GM12878 (cell line): Measurements from ENCODE around the gene NEO1. TPM values are rescaled to one million over a fixed set of nuclear protein-coding genes. Genes with fewer than 3 reads are reported as not detected.
A peak's percentile ranks its signal among the peaks of the same experiment; 100 is the strongest.

Source experiments
- ATAC-seq: fragments of 200-7000 bp; cut with Tn5 transposase; 3 replicates; pipeline ENCODE4 v1.9.1; 2020; ENCODE audit warnings: mild to moderate bottlenecking, moderate library complexity
- BruUV-seq: library from RNA; stranded (reverse); fragments of 400-500 nt; replicated peaks from 2 replicates; lab custom pipeline; 2021; lab: Mats Ljungman, UMichigan
- CTCF ChIA-PET: fragments of 300-600 bp; sonication (Branson Sonifier 250); formaldehyde crosslinking; extraction: SDS; loops from one replicate; lab custom pipeline; 2021; ENCODE audit warnings: inconsistent platforms; lab: Yijun Ruan, JAX
- POLR2A ChIA-PET: fragments of 350-600 bp; formaldehyde crosslinking; extraction: SDS; loops from one replicate; lab custom pipeline; 2021; ENCODE audit warnings: inconsistent platforms; lab: Charles Lee
- RAD21 ChIA-PET: fragments of 300-600 bp; sonication (Branson Sonifier 250); formaldehyde crosslinking; loops from one replicate; lab custom pipeline; 2023; ENCODE audit warnings: antibody characterized with exemption; ENCODE audit not compliant: unreplicated experiment; lab: Charles Lee
- SMC1A ChIA-PET: fragments of 300-600 bp; sonication (Branson Sonifier 250); formaldehyde crosslinking; loops from one replicate; lab custom pipeline; 2023; ENCODE audit not compliant: unreplicated experiment, uncharacterized antibody; lab: Charles Lee
- DNase-seq: peaks from one replicate; pipeline ENCODE4 v3.0.0-alpha.2; 2011; ENCODE audit warnings: low read depth, low spot score
- FAIRE-seq: peaks from 3 replicates; lab custom pipeline; 2011; peaks lifted over from hg19 to GRCh38; lab: Jason Lieb, UNC
- H2AFZ ChIP-seq: 2 replicates; pipeline ENCODE4 v1.6.0; 2011; ENCODE audit warnings: low read depth, low read length, control low read depth; ENCODE audit not compliant: control insufficient read depth
- H3K27ac ChIP-seq: 2 replicates; pipeline ENCODE4 v1.5.1; 2011; ENCODE audit warnings: control low read depth; ENCODE audit not compliant: control insufficient read depth, insufficient read depth
- H3K27me3 ChIP-seq, 2 experiments: replicated peaks in 1 of 2; 2 replicates each; pipeline versions ENCODE4 v1.6.0 to v1.6.1; 2011; ENCODE audit warnings: low read length in 1 of 2; ENCODE audit not compliant: control insufficient read depth in 2 of 2, insufficient read depth in 2 of 2
- H3K36me3 ChIP-seq, 2 experiments: 2 replicates each; pipeline ENCODE4 v1.5.1; 2011; ENCODE audit warnings: low read length in 1 of 2; ENCODE audit not compliant: control insufficient read depth in 2 of 2, insufficient read depth in 2 of 2
- H3K4me1 ChIP-seq: 2 replicates; pipeline ENCODE4 v1.6.1; 2011; ENCODE audit warnings: mild to moderate bottlenecking, low read length, moderate library complexity, mixed read lengths; ENCODE audit not compliant: control insufficient read depth, insufficient read depth
- H3K4me2 ChIP-seq: 2 replicates; pipeline ENCODE4 v1.6.0; 2011; ENCODE audit warnings: control low read depth; ENCODE audit not compliant: control insufficient read depth, insufficient read depth
- H3K4me3 ChIP-seq: fragments of 200-600 bp; sonication (generic); 2 replicates; pipeline ENCODE4 v1.5.1; 2016
- H3K79me2 ChIP-seq: 2 replicates; pipeline ENCODE4 v1.6.0; 2011; ENCODE audit warnings: low read length; ENCODE audit not compliant: control insufficient read depth, insufficient read depth
- H3K9ac ChIP-seq: 2 replicates; pipeline ENCODE4 v1.8.0; 2011; ENCODE audit warnings: low read length, control low read depth, mixed read lengths; ENCODE audit not compliant: control insufficient read depth, insufficient read depth
- H3K9me3 ChIP-seq: replicated peaks from 3 replicates; pipeline ENCODE4 v1.5.1; 2011; ENCODE audit warnings: mild to moderate bottlenecking, low read length; ENCODE audit not compliant: control insufficient read depth, insufficient read depth
- H4K20me1 ChIP-seq: 2 replicates; pipeline ENCODE4 v1.6.0; 2011; ENCODE audit not compliant: control insufficient read depth, insufficient read depth
- BMI1 ChIP-seq: fragments of 450-650 bp; IDR thresholded peaks from 2 replicates; pipeline ENCODE4 v1.6.1; 2016; ENCODE audit warnings: mild to moderate bottlenecking, moderate library complexity, borderline replicate concordance
- CBX3 ChIP-seq: fragments of 200-600 bp; sonication (generic); IDR thresholded peaks from 2 replicates; pipeline ENCODE4 v1.6.1; 2016; ENCODE audit warnings: low read depth, borderline replicate concordance
- EGR1 ChIP-seq, 2 experiments: IDR thresholded peaks; 1 replicate in 1 of 2; 2 replicates in 1 of 2; pipeline ENCODE4 v1.6.1; 2011 to 2012; ENCODE audit warnings: low read depth in 2 of 2, low read length in 2 of 2, borderline replicate concordance in 1 of 2, mild to moderate bottlenecking in 1 of 2, moderate library complexity in 1 of 2
- MEF2A ChIP-seq: IDR thresholded peaks from 2 replicates; pipeline ENCODE4 v1.6.1; 2011; ENCODE audit warnings: low read depth, mild to moderate bottlenecking, low read length, moderate library complexity; ENCODE audit not compliant: insufficient read depth
- MEF2B ChIP-seq: fragments of 450-650 bp; IDR thresholded peaks from 2 replicates; pipeline ENCODE4 v1.6.1; 2018; ENCODE audit warnings: mild to moderate bottlenecking, moderate library complexity; ENCODE audit not compliant: partially characterized antibody, poor library complexity, severe bottlenecking
- MXI1 ChIP-seq: fragments of 150-350 bp; IDR thresholded peaks from 2 replicates; pipeline ENCODE4 v1.6.1; 2011; ENCODE audit warnings: low read depth, mild to moderate bottlenecking, inconsistent platforms, low read length, improper control_type of control experiment
- RCOR1 ChIP-seq: conservative IDR thresholded peaks from 2 replicates; pipeline ENCODE4 v1.6.1; 2012; ENCODE audit warnings: low read depth, low read length, improper control_type of control experiment
- RFX5 ChIP-seq: IDR thresholded peaks from 2 replicates; pipeline ENCODE4 v1.6.1; 2011; ENCODE audit warnings: low read depth, low read length, improper control_type of control experiment
- RUNX3 ChIP-seq: IDR thresholded peaks from 2 replicates; pipeline ENCODE4 v1.6.1; 2012; ENCODE audit warnings: low read length, inconsistent platforms
- WGBS: methylation state at CpG from one replicate; pipeline ENCODE4 v1.1.6; 2016; ENCODE audit warnings: low lambda C conversion rate; ENCODE audit not compliant: insufficient replicate concordance, insufficient coverage; ENCODE audit errors: missing lambda C conversion rate; 5-methylcytosine and 5-hydroxymethylcytosine counted together
- in situ Hi-C: fragments of 300-500 bp; cut with MboI; formaldehyde crosslinking; loops from 9 replicates; pipeline ENCODE4 v1.14.3; 2018; ENCODE audit warnings: mixed read lengths
- intact Hi-C: fragments of 100-400 bp; cut with micrococcal nuclease; formaldehyde crosslinking; loops from one replicate; pipeline ENCODE4 v1.14.2; 2022; ENCODE audit not compliant: unreplicated experiment
- polyA plus RNA-seq, 11 experiments: library from polyadenylated mRNA; depleted of rRNA in 4 of 11; unstranded in 6 of 11; stranded (reverse) in 5 of 11; fragments of >200 nt; fragmentation: Nextera tagmentation in 4 of 11; fragmentation: Illumina TruSeq in 1 of 11; extraction: Ambion mirVana in 4 of 11; extraction: Trizol in 1 of 11; gene quantifications; 1 replicate in 1 of 11; 2 replicates in 10 of 11; pipeline versions ENCODE4 v1.2.1 to v1.2.3, GENCODE V29; 2011 to 2016; ENCODE audit warnings: inconsistent platforms in 2 of 11, missing spikeins in 2 of 11, low read depth in 1 of 11
- total RNA-seq, 4 experiments: library from RNA; depleted of rRNA in 3 of 4; stranded (reverse); fragments of >200 nt in 3 of 4; fragmentation: Illumina TruSeq in 1 of 4; extraction: Trizol in 1 of 4; gene quantifications; 2 replicates each; pipeline versions ENCODE4 v1.2.1 to v1.2.3, GENCODE V29; 2013 to 2021

Gene NEO1
- total and polyA plus RNA-seq, 10 of the 15 experiments (the other 5 are each of a cell fraction or from before 2014, with no cell fraction given) = 0.03 to 2.0 (median 0.32) TPM

- DNase-seq (no peak), ATAC-seq (peak; percentile 87), FAIRE-seq (no peak)
- H3K4me2 ChIP-seq = 0 out of 2 replicates have a peak overlapping the region, but pooled peaks have one; percentile 33
- H3K4me1 ChIP-seq = peaks cover 4% of the 10 kb centered on the region; the same call in 1 of the 2 replicates
- no peak overlapping the region for H2AFZ ChIP-seq
- H3K4me3 ChIP-seq = no peak overlapping the region
- ChIA-PET RAD21 (no interaction called here), SMC1A (interaction anchor here (0.6 kb wide), 1 partner anchor 135 kb away, joined by 3 read pairs; no protein-coding TSS in a partner anchor), POLR2A (no interaction called here), CTCF (no interaction called here)
- no peaks in the 10 kb centered on the region for H3K36me3 ChIP-seq
- WGBS = 2% methylated on average over 37 of the region's 42 CpGs
- no peak for TF ChIP-seq CBX3
- TF ChIP-seq RUNX3 = peak; percentile 9; the same call in 1 of the 2 replicates
- TF ChIP-seq RCOR1 = 0 out of 2 replicates have a peak, but pooled peaks have one; percentile 68
- peak; percentile 96 for TF ChIP-seq BMI1
- peak; percentile 64; the same call in 1 of the 2 replicates for TF ChIP-seq MXI1
- 0 out of 3 replicates have a peak, but pooled peaks of 1 of the 2 experiments have one; percentile 44 for TF ChIP-seq EGR1 (IDR thresholded peaks at IDR 0.05; ENCODE audit: borderline replicate concordance in 1 of 2, low read depth in 2 of 2, low read length in 2 of 2)
- TF ChIP-seq MEF2A = no peak
- peak; percentile 66; the same call in 1 of the 2 replicates for TF ChIP-seq RFX5
- peak; percentile 41 for TF ChIP-seq MEF2B
- TF ChIP-seq, all 136 proteins: peak for 7
- H3K79me2 ChIP-seq = no peaks in the 10 kb centered on the region
- no peaks in the 10 kb centered on the region for H3K9me3 ChIP-seq
- no peak overlapping the region for H3K27ac ChIP-seq
- H3K9ac ChIP-seq = no peak overlapping the region
- no peaks in the 10 kb centered on the region for H4K20me1 ChIP-seq
- H3K27me3 ChIP-seq = no peaks in the 10 kb centered on the region
- in situ Hi-C loops (no loop called here), intact Hi-C loops (no loop called here)
- BruUV-seq = no TSS peak
These were observed 266.4 kb downstream of the NEO1 start for GRCh38 chr15:73318463-73319351.
